Chondrocyte (in vitro differentiated cells): ENCODE data around the gene CHD6. TPM values are rescaled to one million over a fixed set of nuclear protein-coding genes. Genes with fewer than 3 reads are reported as not detected.

Experiments used
- DNase-seq: peaks from one replicate; pipeline ENCODE4 v3.0.0; 2021; ENCODE audit warnings: mixed read lengths, low spot score
- H3K27ac Mint-ChIP-seq: one replicate; pipeline ENCODE4 v1.8.0; 2021; ENCODE audit warnings: mild to moderate bottlenecking, moderate library complexity, mixed read lengths; ENCODE audit not compliant: unreplicated experiment
- H3K27me3 Mint-ChIP-seq: 2 replicates; pipeline ENCODE4 v1.8.0; 2021; ENCODE audit warnings: low read depth, mixed read lengths
- H3K36me3 Mint-ChIP-seq: 2 replicates; pipeline ENCODE4 v1.8.0; 2021; ENCODE audit warnings: low read depth, mixed read lengths
- H3K4me1 Mint-ChIP-seq: 2 replicates; pipeline ENCODE4 v1.8.0; 2021; ENCODE audit warnings: low read depth, mild to moderate bottlenecking, mixed read lengths
- H3K4me3 Mint-ChIP-seq: one replicate; pipeline ENCODE4 v1.8.0; 2021; ENCODE audit warnings: mild to moderate bottlenecking, moderate library complexity, mixed read lengths; ENCODE audit not compliant: unreplicated experiment
- H3K9me3 Mint-ChIP-seq: 2 replicates; pipeline ENCODE4 v1.8.0; 2021; ENCODE audit warnings: low read depth, mixed read lengths
- total RNA-seq: library from RNA; stranded (reverse); gene quantifications from 3 replicates; pipeline ENCODE4 v1.2.1, GENCODE V29; 2021
- TF ChIP-seq, protein P1 (sequence below): fragments of 200-600 bp; sonication (generic); IDR thresholded peaks from 2 replicates; pipeline ENCODE4 v1.5.0; 2021; ENCODE audit warnings: antibody characterized with exemption, mild to moderate bottlenecking, moderate library complexity

CHD6 gene
- total RNA-seq, 1 donor from 2014 or later: 29.9 TPM

DNA sequence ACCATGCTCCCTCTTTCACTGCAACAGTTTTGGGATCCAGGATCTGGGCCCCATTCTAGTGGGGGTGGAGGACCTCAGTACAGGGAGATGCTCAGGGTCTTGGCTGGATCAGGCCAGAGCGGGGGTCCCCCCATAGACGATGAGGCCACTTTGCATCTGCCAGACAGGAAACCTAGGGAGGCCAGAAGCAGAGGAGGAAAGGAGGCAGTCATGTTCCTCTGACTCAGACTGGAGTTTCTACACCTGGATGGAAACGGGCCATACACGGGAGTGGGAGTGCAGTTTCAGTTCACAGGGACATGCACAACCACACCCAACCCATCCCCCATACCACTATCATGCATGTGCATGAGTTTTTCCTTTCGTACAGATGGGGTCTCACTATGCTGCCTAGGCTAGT lies 248.0 kb downstream of the CHD6 start:
- H3K27ac Mint-ChIP-seq: no peak overlapping the region
- no peaks in the 10 kb centered on the region for H3K36me3 Mint-ChIP-seq
- peak; percentile 56 for DNase-seq
- H3K9me3 Mint-ChIP-seq: peaks cover 5% of the 10 kb centered on the region
- H3K4me1 Mint-ChIP-seq: peaks cover 6% of the 10 kb centered on the region
- TF ChIP-seq, protein P1, sequence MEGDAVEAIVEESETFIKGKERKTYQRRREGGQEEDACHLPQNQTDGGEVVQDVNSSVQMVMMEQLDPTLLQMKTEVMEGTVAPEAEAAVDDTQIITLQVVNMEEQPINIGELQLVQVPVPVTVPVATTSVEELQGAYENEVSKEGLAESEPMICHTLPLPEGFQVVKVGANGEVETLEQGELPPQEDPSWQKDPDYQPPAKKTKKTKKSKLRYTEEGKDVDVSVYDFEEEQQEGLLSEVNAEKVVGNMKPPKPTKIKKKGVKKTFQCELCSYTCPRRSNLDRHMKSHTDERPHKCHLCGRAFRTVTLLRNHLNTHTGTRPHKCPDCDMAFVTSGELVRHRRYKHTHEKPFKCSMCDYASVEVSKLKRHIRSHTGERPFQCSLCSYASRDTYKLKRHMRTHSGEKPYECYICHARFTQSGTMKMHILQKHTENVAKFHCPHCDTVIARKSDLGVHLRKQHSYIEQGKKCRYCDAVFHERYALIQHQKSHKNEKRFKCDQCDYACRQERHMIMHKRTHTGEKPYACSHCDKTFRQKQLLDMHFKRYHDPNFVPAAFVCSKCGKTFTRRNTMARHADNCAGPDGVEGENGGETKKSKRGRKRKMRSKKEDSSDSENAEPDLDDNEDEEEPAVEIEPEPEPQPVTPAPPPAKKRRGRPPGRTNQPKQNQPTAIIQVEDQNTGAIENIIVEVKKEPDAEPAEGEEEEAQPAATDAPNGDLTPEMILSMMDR: no peak
- H3K27me3 Mint-ChIP-seq: peaks cover 22% of the 10 kb centered on the region
- H3K4me3 Mint-ChIP-seq: no peak overlapping the region

DNA sequence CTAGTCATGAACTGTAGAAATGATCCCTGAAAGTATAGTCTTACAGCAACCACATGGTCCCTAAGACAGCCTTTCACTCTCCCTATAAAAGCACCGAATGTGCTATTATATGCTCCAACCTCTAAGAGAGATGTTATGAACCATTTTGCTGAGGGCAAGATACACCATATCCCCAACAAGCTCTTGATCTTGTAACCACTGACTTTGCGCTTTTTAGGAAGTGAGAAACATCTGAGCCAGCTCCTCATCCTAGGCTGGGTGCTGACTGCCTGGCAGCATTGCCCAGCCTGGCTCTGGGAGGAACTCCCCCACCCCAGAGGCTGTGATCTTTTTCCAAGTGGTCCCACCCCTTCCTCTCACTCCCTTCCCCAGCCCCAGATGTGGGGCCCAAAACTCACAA lies 248.5 kb downstream of the CHD6 start:
- peaks cover 5% of the 10 kb centered on the region for H3K9me3 Mint-ChIP-seq
- no peak overlapping the region for H3K4me3 Mint-ChIP-seq
- no peak overlapping the region for H3K27ac Mint-ChIP-seq
- peak; percentile 39 for DNase-seq
- TF ChIP-seq, protein P1: no peak
- peaks cover 6% of the 10 kb centered on the region for H3K4me1 Mint-ChIP-seq
- peaks cover 25% of the 10 kb centered on the region for H3K27me3 Mint-ChIP-seq
- H3K36me3 Mint-ChIP-seq: no peaks in the 10 kb centered on the region

DNA sequence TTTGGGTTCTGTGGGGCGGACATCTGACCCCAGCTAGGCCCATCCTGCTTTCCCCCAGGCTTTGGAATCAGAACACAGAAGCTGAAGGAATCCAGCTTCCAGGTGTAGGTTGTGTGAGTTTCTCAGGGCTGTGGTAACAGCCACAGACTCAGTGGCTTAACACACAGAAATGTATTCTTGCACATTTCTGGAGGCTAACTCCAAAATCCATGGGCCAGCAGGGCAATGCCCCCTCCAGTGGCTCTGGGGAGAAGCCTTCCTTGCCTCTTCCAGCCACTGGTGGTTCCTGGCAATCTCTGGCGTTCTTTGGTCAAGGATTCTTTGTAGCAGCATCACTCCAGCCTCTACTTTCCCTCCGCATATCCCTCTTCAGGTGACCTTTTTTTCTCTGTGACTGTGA lies 250.2 kb downstream of the CHD6 start:
- no peaks in the 10 kb centered on the region for H3K36me3 Mint-ChIP-seq
- peak; percentile 27 for DNase-seq
- TF ChIP-seq, protein P1: no peak
- H3K9me3 Mint-ChIP-seq: peaks cover 5% of the 10 kb centered on the region
- H3K27me3 Mint-ChIP-seq: peaks cover 17% of the 10 kb centered on the region
- H3K4me1 Mint-ChIP-seq: peaks cover 6% of the 10 kb centered on the region
- H3K4me3 Mint-ChIP-seq: no peak overlapping the region
- no peak overlapping the region for H3K27ac Mint-ChIP-seq

DNA sequence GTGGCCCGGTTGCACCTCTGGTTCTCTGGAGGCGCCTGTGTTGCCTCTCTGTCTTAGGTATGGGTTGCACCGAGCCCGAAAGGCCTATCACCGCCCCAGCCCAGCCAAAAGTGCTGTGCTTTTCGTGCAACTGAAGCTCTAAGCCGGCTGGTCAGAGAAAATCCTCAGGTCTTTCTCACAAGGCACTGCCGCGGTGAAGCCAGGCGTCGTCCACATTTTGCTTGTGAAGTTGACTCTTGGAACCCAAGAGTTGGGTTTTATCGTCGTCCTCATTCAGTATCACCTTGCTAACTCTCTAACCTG lies 250.8 kb downstream of the CHD6 start:
- peaks cover 5% of the 10 kb centered on the region for H3K9me3 Mint-ChIP-seq
- peak overlapping the region; percentile 60 for H3K4me3 Mint-ChIP-seq
- no peak overlapping the region for H3K27ac Mint-ChIP-seq
- H3K4me1 Mint-ChIP-seq: peaks cover 6% of the 10 kb centered on the region
- TF ChIP-seq, protein P1: no peak
- H3K27me3 Mint-ChIP-seq: peaks cover 13% of the 10 kb centered on the region
- H3K36me3 Mint-ChIP-seq: no peaks in the 10 kb centered on the region
- peak; percentile 69 for DNase-seq

DNA sequence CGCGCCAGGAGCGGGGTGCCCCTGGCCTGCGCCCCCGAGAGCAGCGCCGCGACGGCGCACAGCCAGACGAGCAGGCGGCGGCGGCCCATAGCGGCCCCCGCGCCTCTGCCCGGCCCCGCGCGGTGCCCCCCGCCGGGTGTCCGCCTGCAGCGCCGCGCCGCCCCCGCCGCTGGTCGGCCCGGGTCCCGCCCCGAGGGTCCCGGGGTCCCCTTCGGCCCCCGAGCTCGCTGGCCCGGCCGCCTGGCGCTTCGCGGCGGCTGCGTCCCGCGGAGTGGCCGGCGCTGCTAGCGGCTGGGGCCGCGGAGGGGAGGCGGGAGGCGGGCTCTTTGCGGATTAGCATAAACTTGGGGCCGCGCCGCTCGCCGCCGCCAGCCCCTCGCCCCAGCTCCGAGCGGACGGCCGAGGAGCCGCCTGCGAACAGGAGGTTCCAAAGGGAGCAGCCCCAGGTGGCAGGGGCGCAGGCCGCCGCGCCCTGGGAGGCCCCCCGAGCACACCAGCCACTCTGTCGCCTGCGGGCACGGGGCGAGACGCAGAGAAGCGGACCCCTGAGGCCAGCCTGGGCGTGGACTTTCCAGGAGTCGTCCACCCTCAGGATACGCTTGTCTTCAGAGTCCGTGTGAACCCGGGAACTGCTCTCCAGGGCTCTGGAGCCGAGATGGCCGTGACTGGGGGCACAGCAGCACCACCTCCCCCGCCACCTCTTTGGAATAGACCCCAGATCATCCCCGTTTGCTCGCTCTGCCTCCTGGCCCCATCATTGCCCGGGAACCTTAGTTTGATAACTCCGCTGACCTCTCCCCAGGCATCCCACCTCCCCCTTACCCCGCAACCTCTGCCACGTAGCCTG lies 251.4 kb downstream of the CHD6 start, which contains the start of gene EMILIN3:
Gene EMILIN3, minus strand, starts transcription at position 273 of the 847 bp plus-strand sequence. Its CDS starts 184 bp downstream, at position 89.
- Mint-ChIP-seq H3K4me3 (peak within 1 kb of the TSS; percentile 60), H3K9me3 (peaks cover 5% of the 10 kb centered on the region), H3K27me3 (peaks cover 13% of the 10 kb centered on the region), H3K36me3 (no peaks in the 10 kb centered on the region), H3K4me1 (peaks cover 6% of the 10 kb centered on the region), H3K27ac (no peak within 1 kb of the TSS)
- TF ChIP-seq, protein P1: no peak
- peak; percentile 79 for DNase-seq
